Activated CD8-positive, alpha-beta memory T cell treated with anti-CD3 and anti-CD28 coated beads, Interleukin-2, amount 50 U/mL, for 24 hours (primary cell): Measurements from ENCODE around the gene DRD3.
A peak's percentile ranks its signal among the peaks of the same experiment; 100 is the strongest.

Experiments
- DNase-seq: peaks from one replicate; pipeline ENCODE4 v3.0.0-alpha.2; 2020; ENCODE audit errors: extremely low read depth

Gene DRD3

GRCh38 chr3:114178770-114179368 lies at the start of gene DRD3:
Gene DRD3, minus strand, starts transcription at chr3:114179052. Its CDS starts 7,060 bp downstream, at chr3:114171992.
- DNase-seq, result no peak

- no peak for DNase-seq
Measured at GRCh38 chr3:114227076-114227475, 48.2 kb upstream of the DRD3 start.

- no peak for DNase-seq
Measured at GRCh38 chr3:114226313-114226712, 47.5 kb upstream of the DRD3 start.

- no peak for DNase-seq
Measured at GRCh38 chr3:114223143-114223542, 44.3 kb upstream of the DRD3 start.

GRCh38 chr3:114221881-114222264 lies 43.0 kb upstream of the DRD3 start:
- DNase-seq, result no peak

- no peak for DNase-seq
Measured at GRCh38 chr3:114221165-114221880, 42.5 kb upstream of the DRD3 start.

GRCh38 chr3:114219741-114220140 lies 40.9 kb upstream of the DRD3 start:
- no peak for DNase-seq

GRCh38 chr3:114218578-114219185 lies 39.8 kb upstream of the DRD3 start:
- no peak for DNase-seq

- no peak for DNase-seq
Measured at GRCh38 chr3:114218006-114218405, 39.2 kb upstream of the DRD3 start.

- no peak for DNase-seq
Measured at GRCh38 chr3:114217266-114217665, 38.4 kb upstream of the DRD3 start.

GRCh38 chr3:114216186-114216970 lies 37.5 kb upstream of the DRD3 start:
- DNase-seq, result no peak

GRCh38 chr3:114214542-114215341 lies 35.9 kb upstream of the DRD3 start:
- no peak for DNase-seq

GRCh38 chr3:114213627-114214541 lies 35.0 kb upstream of the DRD3 start:
- peak; percentile 58 for DNase-seq

GRCh38 chr3:114213292-114213626 lies 34.4 kb upstream of the DRD3 start:
- DNase-seq, result no peak

GRCh38 chr3:114212646-114213045 lies 33.8 kb upstream of the DRD3 start:
- DNase-seq, result no peak

- no peak for DNase-seq
Measured at GRCh38 chr3:114207768-114208167, 28.9 kb upstream of the DRD3 start.

GRCh38 chr3:114206342-114206741 lies 27.5 kb upstream of the DRD3 start:
- no peak for DNase-seq

GRCh38 chr3:114205541-114205940 lies 26.7 kb upstream of the DRD3 start:
- no peak for DNase-seq

- DNase-seq, result no peak
Measured at GRCh38 chr3:114194750-114195149, 15.9 kb upstream of the DRD3 start.

GRCh38 chr3:114192136-114192535 lies 13.3 kb upstream of the DRD3 start:
- no peak for DNase-seq

GRCh38 chr3:114186501-114186900 lies 7.6 kb upstream of the DRD3 start:
- no peak for DNase-seq
